Naive thymus-derived CD8-positive, alpha-beta T cell (primary cell): Measurements from ENCODE around the gene TTC12. TPM values are rescaled to one million over a fixed set of nuclear protein-coding genes. Genes with fewer than 3 reads are reported as not detected.

ENCODE experiments used
- ATAC-seq, 2 donors: fragments of 150-1000 bp; cut with Tn5 transposase in 1 of 2; sonication (Bioruptor Pico), chemical (Tn5 transposase) in 1 of 2; 1 replicate in 1 of 2; 2 replicates in 1 of 2; pipeline ENCODE4 v1.10.0; 2021; ENCODE audit warnings: mild to moderate bottlenecking in 2 of 2, moderate library complexity in 2 of 2
- POLR2A ChIA-PET: fragments of 350-600 bp; sonication (Branson Sonifier 250); formaldehyde crosslinking; loops from one replicate; lab custom pipeline; 2021; ENCODE audit warnings: antibody characterized with exemption; lab: Charles Lee
- DNase-seq, 10 donors: peaks; one replicate each; pipeline versions ENCODE4 v3.0.0 to v3.0.0-alpha.2; 2020 to 2022
- H3K27ac Mint-ChIP-seq, 10 donors: one replicate each; pipeline ENCODE4 v1.8.0; 2020 to 2022; ENCODE audit warnings: mild to moderate bottlenecking in 10 of 10, mixed read lengths in 10 of 10, moderate library complexity in 4 of 10, inconsistent platforms in 1 of 10
- H3K27me3 Mint-ChIP-seq, 5 donors: one replicate each; pipeline ENCODE4 v1.8.0; 2021 to 2022; ENCODE audit warnings: mixed read lengths in 5 of 5
- H3K36me3 Mint-ChIP-seq, 3 donors: one replicate each; pipeline ENCODE4 v1.8.0; 2020 to 2022; ENCODE audit warnings: mixed read lengths in 3 of 3, mild to moderate bottlenecking in 2 of 3, inconsistent platforms in 1 of 3
- H3K4me1 Mint-ChIP-seq, 4 donors: one replicate each; pipeline ENCODE4 v1.8.0; 2021 to 2022; ENCODE audit warnings: mixed read lengths in 4 of 4
- H3K4me3 Mint-ChIP-seq, 10 donors: one replicate each; pipeline ENCODE4 v1.8.0; 2020 to 2022; ENCODE audit warnings: mild to moderate bottlenecking in 10 of 10, mixed read lengths in 10 of 10, moderate library complexity in 6 of 10, inconsistent platforms in 1 of 10
- H3K9me3 Mint-ChIP-seq, 9 donors: one replicate each; pipeline ENCODE4 v1.8.0; 2020 to 2022; ENCODE audit warnings: mixed read lengths in 9 of 9, mild to moderate bottlenecking in 3 of 9, inconsistent platforms in 1 of 9, moderate library complexity in 1 of 9
- polyA plus RNA-seq, 3 donors: library from polyadenylated mRNA; unstranded; fragments of 300-500 nt; fragmentation: Illumina TruSeq; gene quantifications; one replicate each; pipeline ENCODE4 v1.2.3, GENCODE V29; 2021
- total RNA-seq, 8 experiments: library from RNA in 2 of 8; stranded (reverse) in 2 of 8; gene quantifications; one replicate each; pipeline ENCODE4 v1.2.3 and lab custom pipeline; 2021 to 2026

TTC12 gene
- total and polyA plus RNA-seq, 5 experiments from 2014 or later = 6.9 to 95.8 (median 11.3) TPM

DNA sequence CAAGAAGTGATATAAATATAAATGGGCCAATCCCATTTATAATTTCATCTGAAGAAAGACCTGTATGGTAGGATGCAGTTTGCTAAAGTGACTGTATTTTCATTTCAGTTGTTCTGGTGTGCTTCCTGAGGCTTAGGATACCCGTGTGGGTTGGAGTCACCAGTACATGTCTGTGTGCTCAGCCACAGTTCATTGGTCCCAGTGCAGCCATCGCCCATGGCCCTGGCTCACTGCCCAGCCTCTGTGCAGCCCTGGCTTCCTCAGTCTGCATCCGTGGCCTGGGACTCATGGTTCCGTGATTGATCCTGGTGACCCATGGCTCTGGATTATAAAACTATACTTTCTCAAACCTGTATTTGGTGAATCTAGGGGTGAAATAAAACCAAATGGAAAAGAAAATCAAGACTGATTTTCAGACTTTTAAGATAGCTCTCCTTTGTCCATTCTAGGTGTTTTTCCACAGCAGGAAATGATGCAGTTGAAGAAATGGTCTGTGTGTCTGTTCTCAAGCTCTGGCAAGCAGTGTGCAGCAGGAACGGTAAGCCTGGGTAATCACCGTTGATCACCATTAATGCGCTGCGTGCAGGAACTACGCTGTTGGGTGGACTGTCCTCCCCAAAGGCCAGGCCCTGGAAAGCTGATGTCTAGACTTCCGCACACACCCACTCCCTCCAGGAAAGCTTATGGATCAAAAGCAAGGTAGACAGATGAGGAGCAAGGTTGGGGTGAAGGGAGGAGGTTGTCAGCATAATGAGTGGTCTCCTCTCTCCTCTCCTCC is 27.2 kb downstream of the TTC12 start:
- Mint-ChIP-seq H3K36me3 (peaks cover 5 to 86% (median 35%) of the 10 kb centered on the region in 3 donors), H3K9me3 (no peaks in the 10 kb centered on the region), H3K4me1 (peaks cover 0 to 5% (median 0%) of the 10 kb centered on the region in 4 donors), H3K27ac (peak overlapping the region in 2 of 10 donors; percentile 3 to 46), H3K27me3 (no peaks in the 10 kb centered on the region), H3K4me3 (no peak overlapping the region)
- DNase-seq (no peak), ATAC-seq (no peak)
- POLR2A ChIA-PET = no interaction called here

DNA sequence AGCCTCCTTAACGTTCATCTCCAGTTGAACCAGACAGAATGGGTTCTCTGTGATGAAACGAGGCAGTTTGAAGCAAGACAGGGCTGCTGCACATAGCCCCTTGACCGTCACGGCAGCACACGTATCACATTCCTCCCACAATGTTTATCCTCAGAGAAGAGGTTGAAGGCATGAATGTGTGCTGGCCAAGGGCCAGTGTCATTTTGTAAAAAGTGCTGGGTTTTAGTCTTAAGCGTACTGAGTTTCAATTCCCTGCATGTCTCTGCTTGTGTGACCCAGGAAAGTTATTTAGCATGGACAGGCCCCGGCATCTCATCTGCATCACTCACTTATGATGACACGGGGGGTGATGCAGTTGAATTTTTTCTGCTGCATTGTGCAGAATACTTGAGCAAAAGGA is 31.6 kb downstream of the TTC12 start:
- H3K27ac Mint-ChIP-seq = no peak overlapping the region
- peaks cover 5 to 68% (median 37%) of the 10 kb centered on the region in 3 donors for H3K36me3 Mint-ChIP-seq
- POLR2A ChIA-PET = no interaction called here
- DNase-seq = no peak
- no peak for ATAC-seq
- no peaks in the 10 kb centered on the region for H3K9me3 Mint-ChIP-seq
- H3K4me1 Mint-ChIP-seq = peaks cover 0 to 4% (median 0%) of the 10 kb centered on the region in 4 donors
- H3K27me3 Mint-ChIP-seq = no peaks in the 10 kb centered on the region
- H3K4me3 Mint-ChIP-seq = no peak overlapping the region

DNA sequence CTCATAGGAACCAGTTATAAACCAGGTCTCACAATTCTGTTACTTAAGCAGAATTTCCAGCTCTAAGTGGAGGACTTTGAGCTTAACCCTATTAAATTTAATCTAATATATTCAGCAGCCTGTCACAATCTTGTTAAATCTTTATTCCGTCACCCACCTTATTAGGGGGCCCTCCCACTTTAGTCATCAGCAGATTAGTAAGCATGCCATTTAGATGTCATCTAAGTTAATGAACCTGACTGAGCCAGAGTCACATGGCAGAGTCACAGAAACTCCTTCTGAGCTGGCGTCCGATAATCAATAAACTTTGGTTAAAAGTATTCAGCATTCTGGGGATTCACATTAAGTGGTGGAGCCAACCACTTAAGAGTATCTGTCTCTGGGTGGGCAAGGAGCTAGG is 35.1 kb downstream of the TTC12 start:
- DNase-seq (no peak), ATAC-seq (no peak)
- H3K27ac Mint-ChIP-seq = no peak overlapping the region
- H3K4me3 Mint-ChIP-seq = no peak overlapping the region
- H3K9me3 Mint-ChIP-seq = peaks cover 0 to 7% (median 5%) of the 10 kb centered on the region in 9 donors
- no peaks in the 10 kb centered on the region for H3K27me3 Mint-ChIP-seq
- POLR2A ChIA-PET = no interaction called here
- peaks cover 0 to 4% (median 2%) of the 10 kb centered on the region in 4 donors for H3K4me1 Mint-ChIP-seq
- H3K36me3 Mint-ChIP-seq = peaks cover 14 to 66% (median 46%) of the 10 kb centered on the region in 3 donors

DNA sequence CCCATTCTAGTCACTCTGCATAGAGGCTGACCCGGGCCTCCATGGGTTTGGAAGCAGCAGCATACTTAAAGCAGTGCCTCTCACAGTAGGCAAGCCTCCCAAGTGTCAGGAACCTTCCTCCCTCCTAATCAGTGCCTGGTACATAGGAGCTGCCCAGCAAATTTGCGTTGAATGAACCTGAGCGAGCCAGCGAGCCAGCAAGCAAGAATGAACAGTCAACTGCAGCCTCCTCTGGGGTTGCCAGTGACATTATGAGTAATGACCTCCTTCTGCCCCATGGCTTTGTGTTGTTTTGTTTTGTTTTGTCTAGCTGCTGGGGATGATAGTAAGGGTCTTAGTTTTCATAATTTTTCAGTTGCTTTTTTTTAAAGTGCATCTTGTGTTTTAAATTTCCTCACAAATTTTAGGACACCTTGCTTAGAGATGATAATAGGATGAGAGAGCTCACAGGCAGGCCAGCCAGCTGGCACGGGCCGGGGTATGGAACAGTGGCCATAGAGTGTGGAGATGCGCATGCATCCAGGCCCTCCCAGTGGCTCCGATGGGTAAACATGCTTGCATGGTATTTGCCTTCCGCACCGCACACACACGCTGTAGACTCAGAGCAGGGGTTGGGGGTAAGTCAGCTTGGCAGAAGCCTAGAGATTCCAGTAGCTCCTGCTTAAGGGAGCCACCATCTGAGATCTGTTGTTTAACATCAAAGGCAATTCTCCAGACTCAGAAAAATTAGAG is 36.1 kb downstream of the TTC12 start:
- Mint-ChIP-seq H3K9me3 (peaks cover 3 to 17% (median 12%) of the 10 kb centered on the region in 9 donors), H3K4me1 (peaks cover 0 to 4% (median 1%) of the 10 kb centered on the region in 4 donors), H3K27me3 (no peaks in the 10 kb centered on the region), H3K36me3 (peaks cover 21 to 69% (median 54%) of the 10 kb centered on the region in 3 donors), H3K27ac (no peak overlapping the region), H3K4me3 (no peak overlapping the region)
- ATAC-seq = no peak
- POLR2A ChIA-PET = no interaction called here
- DNase-seq = no peak

GRCh38 chr11:113351068-113351450 is 36.7 kb downstream of the TTC12 start:
- Mint-ChIP-seq H3K4me1 (peaks cover 0 to 4% (median 1%) of the 10 kb centered on the region in 4 donors), H3K36me3 (peaks cover 26 to 71% (median 60%) of the 10 kb centered on the region in 3 donors), H3K4me3 (no peak overlapping the region)

GRCh38 chr11:113351480-113351879 is 37.1 kb downstream of the TTC12 start:
- no peaks in the 10 kb centered on the region for H3K27me3 Mint-ChIP-seq
- no peak overlapping the region for H3K27ac Mint-ChIP-seq
- peaks cover 0 to 4% (median 1%) of the 10 kb centered on the region in 4 donors for H3K4me1 Mint-ChIP-seq
- no peak overlapping the region for H3K4me3 Mint-ChIP-seq
- ATAC-seq = no peak
- POLR2A ChIA-PET = no interaction called here
- peaks cover 28 to 75% (median 64%) of the 10 kb centered on the region in 3 donors for H3K36me3 Mint-ChIP-seq
- H3K9me3 Mint-ChIP-seq = peaks cover 3 to 26% (median 21%) of the 10 kb centered on the region in 9 donors
- no peak for DNase-seq

More at GRCh38 chr11:113351068-113351450, 36.7 kb downstream of the TTC12 start:
- no peak for ATAC-seq
- Mint-ChIP-seq H3K9me3 (peaks cover 3 to 22% (median 18%) of the 10 kb centered on the region in 9 donors), H3K27ac (no peak overlapping the region), H3K27me3 (no peaks in the 10 kb centered on the region)
- POLR2A ChIA-PET = no interaction called here
- no peak for DNase-seq

DNA sequence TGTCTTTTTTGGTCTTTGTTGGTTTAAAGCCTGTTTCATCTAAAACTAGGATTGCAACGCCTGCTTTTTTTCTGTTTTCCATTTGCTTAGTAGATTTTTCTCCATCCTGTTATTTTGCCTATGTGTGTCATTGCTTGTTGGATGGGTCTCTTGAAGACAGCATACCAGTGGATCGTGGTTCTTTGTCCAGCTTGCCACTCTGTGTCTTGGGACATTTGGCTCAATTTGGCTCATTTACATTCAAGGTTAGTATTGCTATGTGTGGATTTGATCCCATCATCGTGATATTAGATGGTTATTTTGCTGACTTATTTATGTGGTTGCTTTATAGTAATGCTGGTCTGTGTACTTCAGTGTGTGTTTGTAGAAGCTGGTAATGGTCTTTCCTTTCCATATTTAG is 41.8 kb downstream of the TTC12 start:
- peaks cover 41 to 94% (median 82%) of the 10 kb centered on the region in 3 donors for H3K36me3 Mint-ChIP-seq
- ATAC-seq (no peak), DNase-seq (no peak)
- H3K27me3 Mint-ChIP-seq = no peaks in the 10 kb centered on the region
- no peak overlapping the region for H3K27ac Mint-ChIP-seq
- H3K4me3 Mint-ChIP-seq = no peak overlapping the region
- H3K4me1 Mint-ChIP-seq = peaks cover 0 to 13% (median under 1%) of the 10 kb centered on the region in 4 donors
- POLR2A ChIA-PET = no interaction called here
- peaks cover 8 to 35% (median 25%) of the 10 kb centered on the region in 9 donors for H3K9me3 Mint-ChIP-seq

GRCh38 chr11:113363406-113363805 is 49.0 kb downstream of the TTC12 start:
- H3K36me3 Mint-ChIP-seq = peaks cover 6 to 70% (median 29%) of the 10 kb centered on the region in 3 donors

DNA sequence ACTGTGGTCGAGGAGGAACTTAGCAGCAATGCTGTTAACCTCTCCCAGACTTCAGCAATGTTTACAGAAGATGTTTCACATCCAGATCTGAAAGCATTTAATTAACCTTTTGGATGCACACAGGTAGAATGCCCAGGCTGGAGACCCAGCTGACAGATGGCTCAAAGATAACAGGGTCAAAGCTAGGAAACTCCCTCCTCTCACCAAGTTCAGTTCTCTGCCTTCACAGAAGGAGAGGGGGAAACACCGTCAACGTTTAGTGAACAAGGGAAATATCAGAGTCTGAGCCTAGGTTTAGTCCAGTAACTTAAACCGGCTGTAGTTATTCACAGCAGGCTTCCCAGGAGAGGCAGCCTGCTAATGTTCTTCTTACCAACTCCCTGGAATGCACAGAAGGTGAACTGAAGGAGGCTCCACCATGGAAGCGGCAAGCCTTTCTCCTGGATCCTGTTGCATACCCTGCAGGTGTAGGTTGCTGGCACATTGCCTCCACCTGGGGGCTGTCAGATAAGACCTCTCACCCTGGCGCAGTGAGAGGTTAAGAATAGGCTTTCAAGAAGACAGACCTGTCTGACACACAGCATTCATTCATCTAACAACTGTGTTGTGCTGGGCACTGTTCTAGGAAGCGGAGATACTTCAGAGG is 49.7 kb downstream of the TTC12 start:
- Mint-ChIP-seq H3K27me3 (no peaks in the 10 kb centered on the region), H3K4me3 (no peak overlapping the region), H3K27ac (peak overlapping the region in 8 of 10 donors; percentile 21 to 80 (median 58)), H3K36me3 (peaks cover 6 to 71% (median 22%) of the 10 kb centered on the region in 3 donors), H3K9me3 (no peaks in the 10 kb centered on the region), H3K4me1 (peaks cover 13 to 53% (median 37%) of the 10 kb centered on the region in 4 donors)
- DNase-seq (no peak), ATAC-seq (no peak)
- POLR2A ChIA-PET = no interaction called here

More at GRCh38 chr11:113363406-113363805, 49.0 kb downstream of the TTC12 start:
- Mint-ChIP-seq H3K27ac (peak overlapping the region in 9 of 10 donors; percentile 5 to 81 (median 58)), H3K4me1 (peaks cover 13 to 53% (median 38%) of the 10 kb centered on the region in 4 donors), H3K9me3 (no peaks in the 10 kb centered on the region), H3K27me3 (no peaks in the 10 kb centered on the region), H3K4me3 (peak overlapping the region in 1 of 10 donors; percentile 0)
- DNase-seq (no peak), ATAC-seq (no peak)
- POLR2A ChIA-PET = no interaction called here

- ATAC-seq = peak; percentile 82 to 85
- H3K4me1 Mint-ChIP-seq = peaks cover 16 to 53% (median 37%) of the 10 kb centered on the region in 4 donors
- H3K27ac Mint-ChIP-seq = peak overlapping the region; percentile 52 to 93 (median 86)
- H3K27me3 Mint-ChIP-seq = no peaks in the 10 kb centered on the region
- H3K9me3 Mint-ChIP-seq = no peaks in the 10 kb centered on the region
- POLR2A ChIA-PET = no interaction called here
- peak in 7 of 10 donors; percentile 10 to 74 (median 28) for DNase-seq
- H3K4me3 Mint-ChIP-seq = peak overlapping the region in 8 of 10 donors; percentile 0 to 49 (median 42)
- H3K36me3 Mint-ChIP-seq = peaks cover 0 to 62% (median 16%) of the 10 kb centered on the region in 3 donors
These were observed 51.5 kb downstream of the TTC12 start for GRCh38 chr11:113365895-113366294.

DNA sequence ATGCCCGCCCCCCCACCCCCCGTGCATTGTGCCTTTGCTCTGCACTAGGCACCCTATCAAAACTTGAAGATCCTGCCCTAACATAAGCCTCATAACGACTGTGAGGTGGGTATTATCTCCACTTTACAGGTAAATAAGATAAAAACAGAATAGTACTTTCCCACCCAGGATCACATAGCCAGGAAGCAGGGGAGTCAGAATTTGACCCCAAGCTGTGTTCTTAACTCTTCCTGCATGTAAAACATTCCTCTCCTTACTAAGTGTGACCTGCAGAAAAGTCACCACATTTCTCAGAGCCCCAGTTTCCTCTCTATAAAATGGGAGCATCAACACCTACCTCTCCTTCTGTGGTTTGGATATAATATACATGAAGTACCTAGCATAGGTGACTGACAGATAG is 55.0 kb downstream of the TTC12 start:
- ATAC-seq = no peak
- POLR2A ChIA-PET = no interaction called here
- Mint-ChIP-seq H3K36me3 (peaks cover 0 to 40% (median 4%) of the 10 kb centered on the region in 3 donors), H3K4me3 (no peak overlapping the region), H3K27ac (peak overlapping the region in 3 of 10 donors; percentile 22 to 76 (median 42)), H3K9me3 (no peaks in the 10 kb centered on the region), H3K4me1 (peaks cover 10 to 23% (median 20%) of the 10 kb centered on the region in 4 donors), H3K27me3 (no peaks in the 10 kb centered on the region)
- no peak for DNase-seq

DNA sequence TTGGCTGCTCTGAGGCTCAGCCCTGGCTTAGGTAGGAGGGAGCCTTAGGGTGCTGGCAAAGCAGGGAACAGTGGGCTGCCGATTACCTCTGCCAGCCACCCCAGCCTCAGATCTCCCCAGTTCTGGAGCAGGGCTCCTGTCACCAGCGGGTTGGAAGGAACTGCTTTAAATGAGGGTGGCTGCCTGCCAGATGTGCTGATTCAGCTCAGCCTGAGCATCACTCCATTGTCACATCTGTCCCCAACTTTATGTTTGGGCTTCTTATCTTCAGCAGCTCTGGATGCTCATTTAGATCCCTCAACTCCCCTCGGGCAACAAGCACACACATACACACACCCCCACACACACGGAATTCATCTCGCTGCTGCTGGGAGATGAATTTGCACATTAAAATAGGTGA is 56.3 kb downstream of the TTC12 start:
- POLR2A ChIA-PET = no interaction called here
- no peaks in the 10 kb centered on the region for H3K9me3 Mint-ChIP-seq
- H3K36me3 Mint-ChIP-seq = peaks cover 0 to 31% (median 7%) of the 10 kb centered on the region in 3 donors
- no peak overlapping the region for H3K4me3 Mint-ChIP-seq
- no peaks in the 10 kb centered on the region for H3K27me3 Mint-ChIP-seq
- peaks cover 6 to 12% (median 10%) of the 10 kb centered on the region in 4 donors for H3K4me1 Mint-ChIP-seq
- ATAC-seq (no peak), DNase-seq (no peak)
- H3K27ac Mint-ChIP-seq = peak overlapping the region in 2 of 10 donors; percentile 7 to 13
